ENCODE results near the gene METTL1. TPM values are rescaled to one million over a fixed set of nuclear protein-coding genes. Genes with fewer than 3 reads are reported as not detected.

METTL1 gene
- total and polyA plus RNA-seq, 2 experiments from 2014 or later: 18.9 to 39.5 TPM

DNA sequence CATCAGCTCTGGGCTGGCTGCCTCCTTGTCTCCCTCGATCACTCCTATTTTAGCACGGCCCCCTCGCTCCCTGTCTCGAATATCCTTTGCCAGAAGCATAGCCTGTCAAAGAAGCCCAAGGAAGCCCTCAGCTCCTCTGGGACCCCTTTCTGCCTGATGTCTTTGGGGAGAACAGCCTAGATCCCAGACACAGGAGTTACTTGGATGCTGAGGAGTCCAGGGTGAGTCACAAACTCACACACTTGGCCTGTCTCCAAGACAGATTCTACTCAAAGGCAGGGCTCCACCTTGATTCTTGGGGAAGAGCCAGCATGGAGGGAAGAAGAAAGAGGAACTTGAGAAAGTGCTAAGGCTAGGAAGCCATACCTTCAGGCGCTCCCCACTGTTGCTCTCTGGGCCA, 38.5 kb upstream of the METTL1 start:
- Histone ChIP-seq H3K79me2 (replicated peaks; ENCODE audit: insufficient read depth) (no peaks in the 10 kb centered on the region), H4K20me1 (replicated peaks; ENCODE audit: insufficient read depth) (no peaks in the 10 kb centered on the region), H3F3A (replicated peaks; ENCODE audit: low read depth) (no peaks in the 10 kb centered on the region; the same call in 1 of the 2 replicates), H3K36me3 (ENCODE audit: insufficient read depth) (no peaks in the 10 kb centered on the region), H3K4me3 (no peak overlapping the region), H3K27me3 (ENCODE audit: insufficient read depth) (no peaks in the 10 kb centered on the region), H3K27ac (ENCODE audit: low read depth) (no peak overlapping the region), H2AFZ (no peak overlapping the region), H3K9me2 (ENCODE audit: insufficient read depth) (no peaks in the 10 kb centered on the region; the same call in 1 of the 2 replicates), H3K4me1 (ENCODE audit: insufficient read depth) (0 out of 2 replicates have a peak, but pooled peaks cover 5% of the 10 kb centered on the region), H3K4me2 (no peak overlapping the region)
- H3K36me3 Mint-ChIP-seq (ENCODE audit: low read depth): peaks cover 4% of the 10 kb centered on the region
- TF ChIP-seq, protein P1, sequence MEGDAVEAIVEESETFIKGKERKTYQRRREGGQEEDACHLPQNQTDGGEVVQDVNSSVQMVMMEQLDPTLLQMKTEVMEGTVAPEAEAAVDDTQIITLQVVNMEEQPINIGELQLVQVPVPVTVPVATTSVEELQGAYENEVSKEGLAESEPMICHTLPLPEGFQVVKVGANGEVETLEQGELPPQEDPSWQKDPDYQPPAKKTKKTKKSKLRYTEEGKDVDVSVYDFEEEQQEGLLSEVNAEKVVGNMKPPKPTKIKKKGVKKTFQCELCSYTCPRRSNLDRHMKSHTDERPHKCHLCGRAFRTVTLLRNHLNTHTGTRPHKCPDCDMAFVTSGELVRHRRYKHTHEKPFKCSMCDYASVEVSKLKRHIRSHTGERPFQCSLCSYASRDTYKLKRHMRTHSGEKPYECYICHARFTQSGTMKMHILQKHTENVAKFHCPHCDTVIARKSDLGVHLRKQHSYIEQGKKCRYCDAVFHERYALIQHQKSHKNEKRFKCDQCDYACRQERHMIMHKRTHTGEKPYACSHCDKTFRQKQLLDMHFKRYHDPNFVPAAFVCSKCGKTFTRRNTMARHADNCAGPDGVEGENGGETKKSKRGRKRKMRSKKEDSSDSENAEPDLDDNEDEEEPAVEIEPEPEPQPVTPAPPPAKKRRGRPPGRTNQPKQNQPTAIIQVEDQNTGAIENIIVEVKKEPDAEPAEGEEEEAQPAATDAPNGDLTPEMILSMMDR (conservative IDR thresholded peaks at IDR 0.05; ENCODE audit: low read depth in 2 of 2): no peak
- TF ChIP-seq NANOG (IDR thresholded peaks at IDR 0.05; ENCODE audit: borderline replicate concordance): no peak
- TF ChIP-seq POLR2AphosphoS5 (IDR thresholded peaks at IDR 0.05; ENCODE audit: low read depth): no peak
- TF ChIP-seq, protein P2, sequence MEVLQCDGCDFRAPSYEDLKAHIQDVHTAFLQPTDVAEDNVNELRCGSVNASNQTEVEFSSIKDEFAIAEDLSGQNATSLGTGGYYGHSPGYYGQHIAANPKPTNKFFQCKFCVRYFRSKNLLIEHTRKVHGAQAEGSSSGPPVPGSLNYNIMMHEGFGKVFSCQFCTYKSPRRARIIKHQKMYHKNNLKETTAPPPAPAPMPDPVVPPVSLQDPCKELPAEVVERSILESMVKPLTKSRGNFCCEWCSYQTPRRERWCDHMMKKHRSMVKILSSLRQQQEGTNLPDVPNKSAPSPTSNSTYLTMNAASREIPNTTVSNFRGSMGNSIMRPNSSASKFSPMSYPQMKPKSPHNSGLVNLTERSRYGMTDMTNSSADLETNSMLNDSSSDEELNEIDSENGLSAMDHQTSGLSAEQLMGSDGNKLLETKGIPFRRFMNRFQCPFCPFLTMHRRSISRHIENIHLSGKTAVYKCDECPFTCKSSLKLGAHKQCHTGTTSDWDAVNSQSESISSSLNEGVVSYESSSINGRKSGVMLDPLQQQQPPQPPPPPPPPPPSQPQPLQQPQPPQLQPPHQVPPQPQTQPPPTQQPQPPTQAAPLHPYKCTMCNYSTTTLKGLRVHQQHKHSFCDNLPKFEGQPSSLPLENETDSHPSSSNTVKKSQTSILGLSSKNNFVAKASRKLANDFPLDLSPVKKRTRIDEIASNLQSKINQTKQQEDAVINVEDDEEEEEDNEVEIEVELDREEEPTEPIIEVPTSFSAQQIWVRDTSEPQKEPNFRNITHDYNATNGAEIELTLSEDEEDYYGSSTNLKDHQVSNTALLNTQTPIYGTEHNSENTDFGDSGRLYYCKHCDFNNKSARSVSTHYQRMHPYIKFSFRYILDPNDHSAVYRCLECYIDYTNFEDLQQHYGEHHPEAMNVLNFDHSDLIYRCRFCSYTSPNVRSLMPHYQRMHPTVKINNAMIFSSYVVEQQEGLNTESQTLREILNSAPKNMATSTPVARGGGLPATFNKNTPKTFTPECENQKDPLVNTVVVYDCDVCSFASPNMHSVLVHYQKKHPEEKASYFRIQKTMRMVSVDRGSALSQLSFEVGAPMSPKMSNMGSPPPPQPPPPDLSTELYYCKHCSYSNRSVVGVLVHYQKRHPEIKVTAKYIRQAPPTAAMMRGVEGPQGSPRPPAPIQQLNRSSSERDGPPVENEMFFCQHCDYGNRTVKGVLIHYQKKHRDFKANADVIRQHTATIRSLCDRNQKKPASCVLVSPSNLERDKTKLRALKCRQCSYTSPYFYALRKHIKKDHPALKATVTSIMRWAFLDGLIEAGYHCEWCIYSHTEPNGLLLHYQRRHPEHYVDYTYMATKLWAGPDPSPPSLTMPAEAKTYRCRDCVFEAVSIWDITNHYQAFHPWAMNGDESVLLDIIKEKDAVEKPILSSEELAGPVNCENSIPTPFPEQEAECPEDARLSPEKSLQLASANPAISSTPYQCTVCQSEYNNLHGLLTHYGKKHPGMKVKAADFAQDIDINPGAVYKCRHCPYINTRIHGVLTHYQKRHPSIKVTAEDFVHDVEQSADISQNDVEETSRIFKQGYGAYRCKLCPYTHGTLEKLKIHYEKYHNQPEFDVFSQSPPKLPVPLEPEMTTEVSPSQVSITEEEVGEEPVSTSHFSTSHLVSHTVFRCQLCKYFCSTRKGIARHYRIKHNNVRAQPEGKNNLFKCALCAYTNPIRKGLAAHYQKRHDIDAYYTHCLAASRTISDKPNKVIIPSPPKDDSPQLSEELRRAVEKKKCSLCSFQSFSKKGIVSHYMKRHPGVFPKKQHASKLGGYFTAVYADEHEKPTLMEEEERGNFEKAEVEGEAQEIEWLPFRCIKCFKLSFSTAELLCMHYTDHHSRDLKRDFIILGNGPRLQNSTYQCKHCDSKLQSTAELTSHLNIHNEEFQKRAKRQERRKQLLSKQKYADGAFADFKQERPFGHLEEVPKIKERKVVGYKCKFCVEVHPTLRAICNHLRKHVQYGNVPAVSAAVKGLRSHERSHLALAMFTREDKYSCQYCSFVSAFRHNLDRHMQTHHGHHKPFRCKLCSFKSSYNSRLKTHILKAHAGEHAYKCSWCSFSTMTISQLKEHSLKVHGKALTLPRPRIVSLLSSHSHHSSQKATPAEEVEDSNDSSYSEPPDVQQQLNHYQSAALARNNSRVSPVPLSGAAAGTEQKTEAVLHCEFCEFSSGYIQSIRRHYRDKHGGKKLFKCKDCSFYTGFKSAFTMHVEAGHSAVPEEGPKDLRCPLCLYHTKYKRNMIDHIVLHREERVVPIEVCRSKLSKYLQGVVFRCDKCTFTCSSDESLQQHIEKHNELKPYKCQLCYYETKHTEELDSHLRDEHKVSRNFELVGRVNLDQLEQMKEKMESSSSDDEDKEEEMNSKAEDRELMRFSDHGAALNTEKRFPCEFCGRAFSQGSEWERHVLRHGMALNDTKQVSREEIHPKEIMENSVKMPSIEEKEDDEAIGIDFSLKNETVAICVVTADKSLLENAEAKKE (CRISPR knock-in tag; IDR thresholded peaks at IDR 0.05): no peak
- TF ChIP-seq ZNF331 (CRISPR knock-in tag; IDR thresholded peaks at IDR 0.05; ENCODE audit: low read depth): no peak
- no peak for TF ChIP-seq STAT1 (IDR thresholded peaks at IDR 0.05; ENCODE audit: unreplicated experiment)
- no peak for TF ChIP-seq JUNB (IDR thresholded peaks at IDR 0.05; ENCODE audit: unreplicated experiment)
- TF ChIP-seq, protein P3, sequence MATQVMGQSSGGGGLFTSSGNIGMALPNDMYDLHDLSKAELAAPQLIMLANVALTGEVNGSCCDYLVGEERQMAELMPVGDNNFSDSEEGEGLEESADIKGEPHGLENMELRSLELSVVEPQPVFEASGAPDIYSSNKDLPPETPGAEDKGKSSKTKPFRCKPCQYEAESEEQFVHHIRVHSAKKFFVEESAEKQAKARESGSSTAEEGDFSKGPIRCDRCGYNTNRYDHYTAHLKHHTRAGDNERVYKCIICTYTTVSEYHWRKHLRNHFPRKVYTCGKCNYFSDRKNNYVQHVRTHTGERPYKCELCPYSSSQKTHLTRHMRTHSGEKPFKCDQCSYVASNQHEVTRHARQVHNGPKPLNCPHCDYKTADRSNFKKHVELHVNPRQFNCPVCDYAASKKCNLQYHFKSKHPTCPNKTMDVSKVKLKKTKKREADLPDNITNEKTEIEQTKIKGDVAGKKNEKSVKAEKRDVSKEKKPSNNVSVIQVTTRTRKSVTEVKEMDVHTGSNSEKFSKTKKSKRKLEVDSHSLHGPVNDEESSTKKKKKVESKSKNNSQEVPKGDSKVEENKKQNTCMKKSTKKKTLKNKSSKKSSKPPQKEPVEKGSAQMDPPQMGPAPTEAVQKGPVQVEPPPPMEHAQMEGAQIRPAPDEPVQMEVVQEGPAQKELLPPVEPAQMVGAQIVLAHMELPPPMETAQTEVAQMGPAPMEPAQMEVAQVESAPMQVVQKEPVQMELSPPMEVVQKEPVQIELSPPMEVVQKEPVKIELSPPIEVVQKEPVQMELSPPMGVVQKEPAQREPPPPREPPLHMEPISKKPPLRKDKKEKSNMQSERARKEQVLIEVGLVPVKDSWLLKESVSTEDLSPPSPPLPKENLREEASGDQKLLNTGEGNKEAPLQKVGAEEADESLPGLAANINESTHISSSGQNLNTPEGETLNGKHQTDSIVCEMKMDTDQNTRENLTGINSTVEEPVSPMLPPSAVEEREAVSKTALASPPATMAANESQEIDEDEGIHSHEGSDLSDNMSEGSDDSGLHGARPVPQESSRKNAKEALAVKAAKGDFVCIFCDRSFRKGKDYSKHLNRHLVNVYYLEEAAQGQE (IDR thresholded peaks at IDR 0.05; ENCODE audit: unreplicated experiment): no peak
- TF ChIP-seq EZH2 (IDR thresholded peaks at IDR 0.05; ENCODE audit: low read depth, unreplicated experiment): no peak
- no peak for TF ChIP-seq CREB1 (CRISPR knock-in tag; IDR thresholded peaks at IDR 0.05; ENCODE audit: low read depth)
- TF ChIP-seq EZH2phosphoT487 (IDR thresholded peaks at IDR 0.05; ENCODE audit: unreplicated experiment): no peak
- no peak for TF ChIP-seq ZNF114 (CRISPR knock-in tag; IDR thresholded peaks at IDR 0.05)
- TF ChIP-seq, protein P4, sequence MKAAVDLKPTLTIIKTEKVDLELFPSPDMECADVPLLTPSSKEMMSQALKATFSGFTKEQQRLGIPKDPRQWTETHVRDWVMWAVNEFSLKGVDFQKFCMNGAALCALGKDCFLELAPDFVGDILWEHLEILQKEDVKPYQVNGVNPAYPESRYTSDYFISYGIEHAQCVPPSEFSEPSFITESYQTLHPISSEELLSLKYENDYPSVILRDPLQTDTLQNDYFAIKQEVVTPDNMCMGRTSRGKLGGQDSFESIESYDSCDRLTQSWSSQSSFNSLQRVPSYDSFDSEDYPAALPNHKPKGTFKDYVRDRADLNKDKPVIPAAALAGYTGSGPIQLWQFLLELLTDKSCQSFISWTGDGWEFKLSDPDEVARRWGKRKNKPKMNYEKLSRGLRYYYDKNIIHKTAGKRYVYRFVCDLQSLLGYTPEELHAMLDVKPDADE (IDR thresholded peaks at IDR 0.05): no peak
- DNase-seq (ENCODE audit: low spot score) (no peak), ATAC-seq (no peak)
- H3K27ac Mint-ChIP-seq: no peak overlapping the region
- no peak overlapping the region for H3K4me3 Mint-ChIP-seq
- H3K4me1 Mint-ChIP-seq: peaks cover 11% of the 10 kb centered on the region
- H3K27me3 Mint-ChIP-seq (ENCODE audit: insufficient read depth, low read depth, poor library complexity): peaks cover 9% of the 10 kb centered on the region
- no peaks in the 10 kb centered on the region for H3K9me3 Mint-ChIP-seq
